ENCODE results near the gene SPATA9. TPM values are rescaled to one million over a fixed set of nuclear protein-coding genes. Genes with fewer than 3 reads are reported as not detected.
A peak's percentile ranks its signal among the peaks of the same experiment; 100 is the strongest.

The SPATA9 gene
- total and polyA plus RNA-seq, 9 of the 15 experiments (the other 6 are each of a cell fraction or from before 2014, with no cell fraction given) = 0.16 to 5.5 (median 0.39) TPM; not detected in 3

GRCh38 chr5:95646569-95647431 is 36.0 kb downstream of the SPATA9 start, which contains the start of gene RFESD:
Gene RFESD (plus strand): TSS chr5:95646777. CDS start chr5:95652272, 5,495 bp downstream.
- in situ Hi-C loops (cut with MboI) (loop anchor here (25.0 kb wide), 1 partner anchor 691 kb away; no protein-coding TSS in a partner anchor), intact Hi-C loops (cut with micrococcal nuclease) (loop anchor here (1.0 to 10.0 kb wide), 4 partner anchors 66 to 682 kb away; partner anchors contain the start of gene ARSK)
- Histone ChIP-seq H3K27me3 (ENCODE audit: control insufficient read depth in 2 of 2, insufficient read depth in 2 of 2, low read length in 2 of 2) (no peaks in the 10 kb centered on the region), H3K9me3 (replicated peaks; ENCODE audit: control insufficient read depth, insufficient read depth, low read depth, low read length) (no peaks in the 10 kb centered on the region), H3K9me1 (ENCODE audit: control insufficient read depth, insufficient read depth, low read length) (no peaks in the 10 kb centered on the region), H3K4me1 (replicated peaks in 1 of 2; ENCODE audit: control insufficient read depth in 2 of 2, insufficient read depth in 2 of 2, low read length in 2 of 2) (peaks cover 13 to 18% of the 10 kb centered on the region in 2 experiments), H3K4me3 (peak within 1 kb of the TSS; percentile 49), H3K4me2 (ENCODE audit: insufficient read depth, low read length) (peak within 1 kb of the TSS; percentile 91), H3K27ac (ENCODE audit: extremely low read depth, low read depth, low read length) (peak within 1 kb of the TSS; percentile 95), H4K20me1 (replicated peaks; ENCODE audit: control insufficient read depth, insufficient read depth, low read length) (no peaks in the 10 kb centered on the region), H3K36me3 (ENCODE audit: control insufficient read depth, insufficient read depth, low read length) (peaks cover 13% of the 10 kb centered on the region; the same call in 2 of the 3 replicates), H3K9ac (ENCODE audit: insufficient read depth in 1 of 2, low read depth in 2 of 2, low read length in 2 of 2) (peak within 1 kb of the TSS; percentile 90 to 91), H2AFZ (ENCODE audit: low read depth, low read length) (peak within 1 kb of the TSS; percentile 78), H3K79me2 (ENCODE audit: control insufficient read depth, insufficient read depth, low read length) (peaks cover 49% of the 10 kb centered on the region)
- no TSS peak for BruUV-seq (replicated peaks)
- CTCF ChIA-PET (ENCODE audit: low intra/inter-chr PET ratio) = interaction anchor here (1.0 to 2.4 kb wide), 2 partner anchors 197 to 200 kb away, joined by 3 to 8 read pairs; no protein-coding TSS in a partner anchor
- ATAC-seq (peak; percentile 89), DNase-seq (ENCODE audit: extremely low read depth in 1 of 4, low spot score in 3 of 4) (peak; percentile 92 to 99 (median 94)), FAIRE-seq (peak; percentile 79)
- whole genome bisulfite sequencing (ENCODE audit: insufficient coverage, low coverage, missing lambda C conversion rate) = under 1% methylated on average over 60 of the region's 60 CpGs
- POLR2A ChIA-PET = interaction anchor here (0.6 to 1.8 kb wide), 19 partner anchors 8 to 451 kb away, joined by 3 to 15 read pairs (median 4); partner anchors contain the start of genes GLRX and RHOBTB3
- TF ChIP-seq FIP1L1 (IDR thresholded peaks at IDR 0.05; ENCODE audit: low read depth, low read length, poor library complexity, severe bottlenecking) (peak; percentile 74), MCM7 (IDR thresholded peaks at IDR 0.05) (no peak), TAF1 (IDR thresholded peaks at IDR 0.05; ENCODE audit: control insufficient read depth, extremely low read depth, insufficient read depth, low read length, severe bottlenecking) (peak; percentile 98), ZFP36 (IDR thresholded peaks at IDR 0.05; ENCODE audit: low read depth, low read length, partially characterized antibody) (no peak), ZBTB2 (IDR thresholded peaks at IDR 0.05) (no peak), CREM (IDR thresholded peaks at IDR 0.05; ENCODE audit: low read depth) (peak; percentile 93), E2F5 (CRISPR knock-in tag; IDR thresholded peaks at IDR 0.05) (no peak), ZNF668 (CRISPR knock-in tag; IDR thresholded peaks at IDR 0.05) (no peak), ZNF311 (CRISPR knock-in tag; IDR thresholded peaks at IDR 0.05) (no peak), POU5F1 (IDR thresholded peaks at IDR 0.05; ENCODE audit: borderline replicate concordance, low read depth, low read length, partially characterized antibody) (no peak), ZNF785 (CRISPR knock-in tag; IDR thresholded peaks at IDR 0.05) (no peak), ILK (tag; IDR thresholded peaks at IDR 0.05; ENCODE audit: borderline replicate concordance, low read depth) (no peak), ZNF3 (CRISPR knock-in tag; IDR thresholded peaks at IDR 0.05) (no peak)
- TF ChIP-seq, protein P1, sequence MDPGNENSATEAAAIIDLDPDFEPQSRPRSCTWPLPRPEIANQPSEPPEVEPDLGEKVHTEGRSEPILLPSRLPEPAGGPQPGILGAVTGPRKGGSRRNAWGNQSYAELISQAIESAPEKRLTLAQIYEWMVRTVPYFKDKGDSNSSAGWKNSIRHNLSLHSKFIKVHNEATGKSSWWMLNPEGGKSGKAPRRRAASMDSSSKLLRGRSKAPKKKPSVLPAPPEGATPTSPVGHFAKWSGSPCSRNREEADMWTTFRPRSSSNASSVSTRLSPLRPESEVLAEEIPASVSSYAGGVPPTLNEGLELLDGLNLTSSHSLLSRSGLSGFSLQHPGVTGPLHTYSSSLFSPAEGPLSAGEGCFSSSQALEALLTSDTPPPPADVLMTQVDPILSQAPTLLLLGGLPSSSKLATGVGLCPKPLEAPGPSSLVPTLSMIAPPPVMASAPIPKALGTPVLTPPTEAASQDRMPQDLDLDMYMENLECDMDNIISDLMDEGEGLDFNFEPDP (CRISPR knock-in tag; IDR thresholded peaks at IDR 0.05) = no peak
